Nephron progenitor cell (in vitro differentiated cells): ENCODE results near the gene AOPEP.

Source experiments
- DNase-seq: peaks from one replicate; pipeline ENCODE4 v3.0.0; 2021
- H3K27ac Mint-ChIP-seq: 2 replicates; pipeline ENCODE4 v1.8.0; 2021; ENCODE audit warnings: mild to moderate bottlenecking, moderate library complexity, mixed read lengths
- H3K27me3 Mint-ChIP-seq: 2 replicates; pipeline ENCODE4 v1.8.0; 2021; ENCODE audit warnings: mild to moderate bottlenecking, low read depth, mixed read lengths; ENCODE audit not compliant: poor library complexity
- H3K36me3 Mint-ChIP-seq: 2 replicates; pipeline ENCODE4 v1.8.0; 2021; ENCODE audit warnings: low read depth, mixed read lengths
- H3K4me1 Mint-ChIP-seq: 2 replicates; pipeline ENCODE4 v1.8.0; 2021; ENCODE audit warnings: mixed read lengths
- H3K4me3 Mint-ChIP-seq: 2 replicates; pipeline ENCODE4 v1.8.0; 2021; ENCODE audit warnings: mild to moderate bottlenecking, moderate library complexity, mixed read lengths
- H3K9me3 Mint-ChIP-seq: 2 replicates; pipeline ENCODE4 v1.8.0; 2021; ENCODE audit warnings: mild to moderate bottlenecking, moderate library complexity, mixed read lengths
- CTCF ChIP-seq: fragments of 200-600 bp; sonication (generic); IDR thresholded peaks from 2 replicates; pipeline ENCODE4 v1.5.0; 2021; ENCODE audit warnings: antibody characterized with exemption

Gene AOPEP

GRCh38 chr9:95038666-95039065 lies 312.2 kb downstream of the AOPEP start:
- peaks cover 17% of the 10 kb centered on the region for H3K4me1 Mint-ChIP-seq
- no peak overlapping the region for H3K4me3 Mint-ChIP-seq
- no peak for DNase-seq
- peak overlapping the region; percentile 30 for H3K27ac Mint-ChIP-seq
- peaks cover 3% of the 10 kb centered on the region for H3K27me3 Mint-ChIP-seq
- H3K9me3 Mint-ChIP-seq, result peaks cover 3% of the 10 kb centered on the region
- no peak for TF ChIP-seq CTCF
- peaks cover 42% of the 10 kb centered on the region for H3K36me3 Mint-ChIP-seq

GRCh38 chr9:95040106-95040505 lies 313.6 kb downstream of the AOPEP start:
- no peak overlapping the region for H3K27ac Mint-ChIP-seq
- peaks cover 27% of the 10 kb centered on the region for H3K4me1 Mint-ChIP-seq
- no peak for TF ChIP-seq CTCF

GRCh38 chr9:95043826-95044225 lies 317.3 kb downstream of the AOPEP start:
- DNase-seq, result no peak
- Mint-ChIP-seq H3K36me3 (peaks cover 21% of the 10 kb centered on the region), H3K27me3 (peaks cover 18% of the 10 kb centered on the region), H3K27ac (no peak overlapping the region), H3K4me3 (no peak overlapping the region), H3K4me1 (peaks cover 46% of the 10 kb centered on the region), H3K9me3 (peaks cover 3% of the 10 kb centered on the region)
- TF ChIP-seq CTCF, result no peak

More at GRCh38 chr9:95040106-95040505, 313.6 kb downstream of the AOPEP start:
- Mint-ChIP-seq H3K27me3 (peaks cover 3% of the 10 kb centered on the region), H3K36me3 (peaks cover 33% of the 10 kb centered on the region), H3K4me3 (no peak overlapping the region), H3K9me3 (peaks cover 3% of the 10 kb centered on the region)
- no peak for DNase-seq

GRCh38 chr9:95044731-95045508 lies 318.4 kb downstream of the AOPEP start:
- peak overlapping the region; percentile 58 for H3K4me3 Mint-ChIP-seq
- TF ChIP-seq CTCF, result peak; percentile 78
- H3K4me1 Mint-ChIP-seq, result peaks cover 57% of the 10 kb centered on the region
- H3K9me3 Mint-ChIP-seq, result peaks cover 3% of the 10 kb centered on the region
- peak; percentile 83 for DNase-seq
- peaks cover 22% of the 10 kb centered on the region for H3K27me3 Mint-ChIP-seq
- H3K36me3 Mint-ChIP-seq, result peaks cover 21% of the 10 kb centered on the region
- no peak overlapping the region for H3K27ac Mint-ChIP-seq

GRCh38 chr9:95045751-95046150 lies 319.3 kb downstream of the AOPEP start:
- Mint-ChIP-seq H3K4me1 (peaks cover 58% of the 10 kb centered on the region), H3K36me3 (peaks cover 21% of the 10 kb centered on the region), H3K9me3 (peaks cover 3% of the 10 kb centered on the region), H3K27ac (no peak overlapping the region), H3K4me3 (peak overlapping the region; percentile 58), H3K27me3 (peaks cover 22% of the 10 kb centered on the region)
- DNase-seq, result peak; percentile 24
- no peak for TF ChIP-seq CTCF
